HCT116 (cell line): ENCODE results near the gene OR2AT4. TPM values are rescaled to one million over a fixed set of nuclear protein-coding genes. Genes with fewer than 3 reads are reported as not detected.

Experiments
- ATAC-seq: fragments of 200-7000 bp; cut with Tn5 transposase; 2 replicates; pipeline ENCODE4 v1.9.1; 2020; ENCODE audit warnings: mild to moderate bottlenecking, moderate library complexity
- BruUV-seq: library from RNA; stranded (reverse); fragments of 400-500 nt; replicated peaks from 2 replicates; lab custom pipeline; 2021; lab: Mats Ljungman, UMichigan
- CTCF ChIA-PET: fragments of 300-600 bp; sonication (Branson Sonifier 250); formaldehyde crosslinking; loops from one replicate; lab custom pipeline; 2021; ENCODE audit warnings: antibody characterized with exemption; lab: Charles Lee
- POLR2A ChIA-PET: fragments of 300-600, 350-600 bp; sonication (Branson Sonifier 250); formaldehyde crosslinking; loops from one replicate; lab custom pipeline; 2021; ENCODE audit warnings: antibody characterized with exemption; lab: Charles Lee
- RAD21 ChIA-PET, 2 experiments: fragments of 300-600 bp; sonication (Branson Sonifier 250); formaldehyde crosslinking; loops; one replicate each; lab custom pipeline; 2023; ENCODE audit warnings: low total read pairs in 2 of 2; ENCODE audit not compliant: uncharacterized antibody in 2 of 2, unreplicated experiment in 2 of 2, low non-redundant PET in 1 of 2; lab: Charles Lee
- DNase-seq: peaks from one replicate; pipeline ENCODE4 v3.0.0-alpha.2; 2010; ENCODE audit warnings: low read depth, low spot score
- H2AFZ ChIP-seq: fragments of 200-600 bp; shearing (Covaris generic), sonication (generic); 2 replicates; pipeline ENCODE4 v1.6.1; 2017; ENCODE audit warnings: low read depth, mixed run types, mixed read lengths, antibody characterized with exemption, low read length; ENCODE audit not compliant: poor library complexity, severe bottlenecking
- H3K27ac ChIP-seq: 2 replicates; pipeline ENCODE4 v1.5.1; 2012; ENCODE audit warnings: low read depth, low read length
- H3K27me3 ChIP-seq: fragments of 200-600 bp; sonication (generic); 2 replicates; pipeline ENCODE4 v1.6.1; 2016; ENCODE audit warnings: mixed run types, low read length, mixed read lengths; ENCODE audit not compliant: insufficient read depth
- H3K36me3 ChIP-seq, 2 experiments: fragments of 200-500 bp in 1 of 2; fragments of 200-600 bp in 1 of 2; sonication (Bioruptor generic) in 1 of 2; sonication (generic) in 1 of 2; 2 replicates each; pipeline versions ENCODE4 v1.5.1 to v1.6.1; 2014 to 2016; ENCODE audit warnings: low read length in 2 of 2, inconsistent platforms in 1 of 2, mixed read lengths in 1 of 2, mixed run types in 1 of 2; ENCODE audit not compliant: insufficient read depth in 2 of 2, control insufficient read depth in 1 of 2
- H3K4me1 ChIP-seq, 2 experiments: fragments of 200-600 bp in 1 of 2; sonication (generic) in 1 of 2; 2 replicates each; pipeline versions ENCODE4 v1.5.1 to v1.6.1; 2012 to 2017; ENCODE audit warnings: low read length in 2 of 2, inconsistent platforms in 1 of 2, mild to moderate bottlenecking in 1 of 2, mixed read lengths in 1 of 2, mixed run types in 1 of 2, moderate library complexity in 1 of 2; ENCODE audit not compliant: insufficient read depth in 2 of 2, control insufficient read depth in 1 of 2
- H3K4me2 ChIP-seq: fragments of 200-600 bp; sonication (generic); 2 replicates; pipeline ENCODE4 v1.6.1; 2017; ENCODE audit warnings: mixed run types, low read length, mixed read lengths
- H3K4me3 ChIP-seq, 2 experiments: fragments of 200-600 bp in 1 of 2; sonication (generic) in 1 of 2; replicated peaks in 1 of 2; 2 replicates each; pipeline ENCODE4 v1.5.1; 2011 to 2016; ENCODE audit warnings: low read length in 2 of 2, control low read depth in 1 of 2, low read depth in 1 of 2, mild to moderate bottlenecking in 1 of 2, mixed read lengths in 1 of 2, mixed run types in 1 of 2
- H3K79me2 ChIP-seq: fragments of 200-600 bp; sonication (generic); 2 replicates; pipeline ENCODE4 v1.6.1; 2017; ENCODE audit warnings: mild to moderate bottlenecking, mixed run types, low read length, moderate library complexity, mixed read lengths; ENCODE audit not compliant: insufficient read depth
- H3K9ac ChIP-seq: fragments of 200-600 bp; sonication (generic); 2 replicates; pipeline ENCODE4 v1.6.1; 2016; ENCODE audit warnings: low read length, mixed read lengths
- H3K9me2 ChIP-seq: fragments of 200-600 bp; sonication (generic), shearing (Covaris generic); 2 replicates; pipeline ENCODE4 v1.6.1; 2017; ENCODE audit warnings: mixed run types, mild to moderate bottlenecking, moderate library complexity; ENCODE audit not compliant: insufficient read depth
- H3K9me3 ChIP-seq, 2 experiments: fragments of 200-500 bp in 1 of 2; fragments of 200-600 bp in 1 of 2; sonication (Bioruptor generic) in 1 of 2; sonication (generic) in 1 of 2; 2 replicates each; pipeline ENCODE4 v1.6.1; 2014 to 2017; ENCODE audit warnings: low read length in 2 of 2, mixed read lengths in 2 of 2, inconsistent platforms in 1 of 2, low read depth in 1 of 2, mild to moderate bottlenecking in 1 of 2, mixed run types in 1 of 2, moderate library complexity in 1 of 2; ENCODE audit not compliant: control insufficient read depth in 1 of 2, insufficient read depth in 1 of 2
- H4K20me1 ChIP-seq: fragments of 200-600 bp; sonication (generic), shearing (Covaris generic); 2 replicates; pipeline ENCODE4 v1.6.1; 2017; ENCODE audit warnings: mixed run types, mild to moderate bottlenecking, moderate library complexity; ENCODE audit not compliant: insufficient read depth
- CEBPB ChIP-seq: IDR thresholded peaks from 2 replicates; pipeline ENCODE4 v1.6.1; 2012; ENCODE audit warnings: low read depth
- EZH2phosphoT487 ChIP-seq: fragments of 200-600 bp; IDR thresholded peaks from 2 replicates; pipeline ENCODE4 v1.6.1; 2018; ENCODE audit warnings: antibody characterized with exemption, borderline replicate concordance
- POLR2A ChIP-seq: IDR thresholded peaks from 2 replicates; pipeline ENCODE4 v1.7.0; 2011; ENCODE audit warnings: borderline replicate concordance; ENCODE audit not compliant: insufficient read depth, insufficient read length; ENCODE audit errors: extremely low read depth
- POLR2AphosphoS5 ChIP-seq: IDR thresholded peaks from 2 replicates; pipeline ENCODE4 v1.6.1; 2011; ENCODE audit warnings: mild to moderate bottlenecking, low read depth, low read length, moderate library complexity
- SIN3A ChIP-seq: IDR thresholded peaks from 2 replicates; pipeline ENCODE4 v1.6.1; 2012; ENCODE audit warnings: low read depth
- SP1 ChIP-seq: IDR thresholded peaks from 2 replicates; pipeline ENCODE4 v1.6.1; 2012; ENCODE audit warnings: low read depth
- TCF7L2 ChIP-seq: IDR thresholded peaks from 2 replicates; pipeline ENCODE4 v1.7.0; 2011; ENCODE audit warnings: borderline replicate concordance, inconsistent platforms; ENCODE audit not compliant: insufficient read depth, insufficient read length; ENCODE audit errors: extremely low read depth
- intact Hi-C: fragments of 100-400 bp; cut with micrococcal nuclease; formaldehyde crosslinking; loops from 2 replicates; pipeline ENCODE4 v1.10.0; 2022
- total RNA-seq: library from RNA; stranded (reverse); gene quantifications from one replicate; pipeline ENCODE4 v1.2.1, GENCODE V29; 2021; ENCODE audit not compliant: unreplicated experiment
- TF ChIP-seq, protein P1 (sequence below): IDR thresholded peaks from 2 replicates; pipeline ENCODE4 v1.6.1; 2012
- TF ChIP-seq, protein P2 (sequence below): IDR thresholded peaks from 2 replicates; pipeline ENCODE4 v1.6.1; 2012
- TF ChIP-seq, protein P3 (sequence below), 3 experiments: fragments of 200-600 bp in 1 of 3; sonication (generic) in 1 of 3; IDR thresholded peaks in 2 of 3; conservative IDR thresholded peaks in 1 of 3; 2 replicates each; pipeline ENCODE4 v1.5.1; 2012 to 2017; ENCODE audit warnings: low read depth in 2 of 3, low read length in 2 of 3, antibody characterized with exemption in 1 of 3, borderline replicate concordance in 1 of 3, control low read depth in 1 of 3, mild to moderate bottlenecking in 1 of 3, mixed read lengths in 1 of 3, mixed run types in 1 of 3, moderate library complexity in 1 of 3; ENCODE audit not compliant: insufficient read depth in 1 of 3

OR2AT4 gene
- total RNA-seq, 1 experiment from 2014 or later: not detected

DNA sequence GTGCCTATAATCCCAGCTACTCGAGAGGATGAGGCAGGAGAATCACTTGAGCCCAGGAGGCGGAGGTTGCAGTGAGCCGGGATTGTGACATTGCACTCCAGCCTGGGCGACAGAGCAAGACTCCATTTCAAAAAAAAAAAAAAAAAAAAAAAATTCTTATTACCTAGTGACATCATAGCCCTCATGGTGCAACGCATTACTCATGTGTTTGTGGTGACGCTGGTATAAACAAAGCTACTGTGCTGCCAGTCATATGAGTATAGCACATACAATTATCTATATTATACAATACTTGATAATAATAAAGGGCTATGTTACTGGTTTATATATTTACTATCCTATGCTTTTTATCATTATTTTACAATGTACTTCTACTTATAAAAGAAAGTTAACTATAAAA lies 41.2 kb downstream of the OR2AT4 start:
- H3K4me1 ChIP-seq: no peaks in the 10 kb centered on the region
- ChIA-PET RAD21 (no interaction called here), POLR2A (no interaction called here), CTCF (no interaction called here)
- ATAC-seq (no peak), DNase-seq (no peak)
- TF ChIP-seq, protein P1, sequence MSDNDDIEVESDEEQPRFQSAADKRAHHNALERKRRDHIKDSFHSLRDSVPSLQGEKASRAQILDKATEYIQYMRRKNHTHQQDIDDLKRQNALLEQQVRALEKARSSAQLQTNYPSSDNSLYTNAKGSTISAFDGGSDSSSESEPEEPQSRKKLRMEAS: no peak
- TF ChIP-seq POLR2A (no peak), TCF7L2 (no peak), EZH2phosphoT487 (no peak), SIN3A (no peak), POLR2AphosphoS5 (no peak), CEBPB (no peak), SP1 (no peak)
- TF ChIP-seq, protein P2, sequence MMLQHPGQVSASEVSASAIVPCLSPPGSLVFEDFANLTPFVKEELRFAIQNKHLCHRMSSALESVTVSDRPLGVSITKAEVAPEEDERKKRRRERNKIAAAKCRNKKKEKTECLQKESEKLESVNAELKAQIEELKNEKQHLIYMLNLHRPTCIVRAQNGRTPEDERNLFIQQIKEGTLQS: no peak
- TF ChIP-seq, protein P3, sequence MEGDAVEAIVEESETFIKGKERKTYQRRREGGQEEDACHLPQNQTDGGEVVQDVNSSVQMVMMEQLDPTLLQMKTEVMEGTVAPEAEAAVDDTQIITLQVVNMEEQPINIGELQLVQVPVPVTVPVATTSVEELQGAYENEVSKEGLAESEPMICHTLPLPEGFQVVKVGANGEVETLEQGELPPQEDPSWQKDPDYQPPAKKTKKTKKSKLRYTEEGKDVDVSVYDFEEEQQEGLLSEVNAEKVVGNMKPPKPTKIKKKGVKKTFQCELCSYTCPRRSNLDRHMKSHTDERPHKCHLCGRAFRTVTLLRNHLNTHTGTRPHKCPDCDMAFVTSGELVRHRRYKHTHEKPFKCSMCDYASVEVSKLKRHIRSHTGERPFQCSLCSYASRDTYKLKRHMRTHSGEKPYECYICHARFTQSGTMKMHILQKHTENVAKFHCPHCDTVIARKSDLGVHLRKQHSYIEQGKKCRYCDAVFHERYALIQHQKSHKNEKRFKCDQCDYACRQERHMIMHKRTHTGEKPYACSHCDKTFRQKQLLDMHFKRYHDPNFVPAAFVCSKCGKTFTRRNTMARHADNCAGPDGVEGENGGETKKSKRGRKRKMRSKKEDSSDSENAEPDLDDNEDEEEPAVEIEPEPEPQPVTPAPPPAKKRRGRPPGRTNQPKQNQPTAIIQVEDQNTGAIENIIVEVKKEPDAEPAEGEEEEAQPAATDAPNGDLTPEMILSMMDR (IDR thresholded peaks at IDR 0.05 in 2 of 3, conservative IDR thresholded peaks at IDR 0.05 in 1 of 3; ENCODE audit: borderline replicate concordance in 1 of 3, insufficient read depth in 1 of 3, low read depth in 2 of 3, low read length in 2 of 3): no peak
- H3K9ac ChIP-seq: no peak overlapping the region
- no peaks in the 10 kb centered on the region for H3K79me2 ChIP-seq
- peaks cover 9% of the 10 kb centered on the region in 2 experiments for H3K9me3 ChIP-seq
- no peak overlapping the region for H3K4me3 ChIP-seq
- no peaks in the 10 kb centered on the region for H3K27me3 ChIP-seq
- H3K36me3 ChIP-seq: no peaks in the 10 kb centered on the region
- intact Hi-C loops: no loop called here
- BruUV-seq: no TSS peak
- H3K27ac ChIP-seq: no peak overlapping the region
- H4K20me1 ChIP-seq: no peaks in the 10 kb centered on the region
- H3K4me2 ChIP-seq: no peak overlapping the region
- H3K9me2 ChIP-seq: no peaks in the 10 kb centered on the region
- H2AFZ ChIP-seq: no peak overlapping the region
